B cell (primary cell): ENCODE measurements around the gene RGL3. TPM values are rescaled to one million over a fixed set of nuclear protein-coding genes. Genes with fewer than 3 reads are reported as not detected.
"Not testable (repeated sequence)": the region's sequence is repeated elsewhere in the genome, so short reads cannot be mapped to it uniquely, and the experiment has no call there.

Experiments
- ATAC-seq: fragments of 200-7000 bp; cut with Tn5 transposase; one replicate; pipeline ENCODE4 v1.10.0; 2021; ENCODE audit warnings: low read depth, mild to moderate bottlenecking, moderate number of reproducible peaks, moderate library complexity
- CTCF ChIA-PET: fragments of 350-600 bp; sonication (Branson Sonifier 250); formaldehyde crosslinking; loops from one replicate; lab custom pipeline; 2021; ENCODE audit warnings: antibody characterized with exemption, inconsistent platforms; lab: Charles Lee
- POLR2A ChIA-PET: fragments of 350-600 bp; sonication (Branson Sonifier 250); formaldehyde crosslinking; loops from one replicate; lab custom pipeline; 2021; ENCODE audit warnings: antibody characterized with exemption; lab: Charles Lee
- DNase-seq: peaks from one replicate; pipeline ENCODE4 v3.0.0; 2013
- H2AFZ ChIP-seq: 2 replicates; pipeline ENCODE4 v1.6.1; 2012; ENCODE audit warnings: mild to moderate bottlenecking, low read depth, low read length; ENCODE audit not compliant: insufficient read depth, poor library complexity, severe bottlenecking
- H3K27ac ChIP-seq, 2 donors: 1 replicate in 1 of 2; 2 replicates in 1 of 2; pipeline ENCODE4 v1.5.1; 2012 to 2013; ENCODE audit warnings: low read length in 2 of 2, mild to moderate bottlenecking in 2 of 2, moderate library complexity in 1 of 2
- H3K27me3 ChIP-seq, 4 experiments: fragments of 200-600 bp in 1 of 4; sonication (generic) in 1 of 4; replicated peaks in 1 of 4; 1 replicate in 2 of 4; 2 replicates in 2 of 4; pipeline versions ENCODE4 v1.6.1 to v1.7.0; 2013 to 2016; ENCODE audit warnings: low read length in 3 of 4, mild to moderate bottlenecking in 2 of 4, mixed read lengths in 1 of 4, moderate library complexity in 1 of 4; ENCODE audit not compliant: insufficient read depth in 4 of 4, control insufficient read depth in 3 of 4; ENCODE audit errors: control extremely low read depth in 1 of 4
- H3K36me3 ChIP-seq, 2 experiments: replicated peaks in 1 of 2; 1 replicate in 1 of 2; 2 replicates in 1 of 2; pipeline versions ENCODE4 v1.6.1 to v1.7.1; 2013; ENCODE audit warnings: low read length in 1 of 2; ENCODE audit not compliant: insufficient read depth in 2 of 2, control insufficient read depth in 1 of 2; ENCODE audit errors: control extremely low read depth in 1 of 2, extremely low read depth in 1 of 2
- H3K4me1 ChIP-seq, 2 donors: fragments of 200-600 bp in 1 of 2; sonication (generic) in 1 of 2; 1 replicate in 1 of 2; 2 replicates in 1 of 2; pipeline versions ENCODE4 v1.5.1 to v1.6.1; 2013 to 2017; ENCODE audit warnings: low read length in 2 of 2; ENCODE audit not compliant: control insufficient read depth in 2 of 2, insufficient read depth in 2 of 2
- H3K4me2 ChIP-seq: replicated peaks from 2 replicates; pipeline ENCODE3; 2012; ENCODE audit warnings: mild to moderate bottlenecking, low read depth, low read length; ENCODE audit not compliant: poor library complexity, severe bottlenecking
- H3K4me3 ChIP-seq, 5 experiments: fragments of 200-600 bp in 1 of 5; sonication (generic) in 1 of 5; 1 replicate in 3 of 5; 2 replicates in 2 of 5; pipeline versions ENCODE4 v1.5.1 to v1.7.0; 2011 to 2016; ENCODE audit warnings: low read length in 4 of 5, mild to moderate bottlenecking in 4 of 5, low read depth in 2 of 5, control low read depth in 1 of 5, moderate library complexity in 1 of 5; ENCODE audit not compliant: insufficient read depth in 1 of 5; ENCODE audit errors: control extremely low read depth in 1 of 5, extremely low read depth in 1 of 5
- H3K79me2 ChIP-seq: fragments of 200-600 bp; sonication (generic); one replicate; pipeline ENCODE4 v1.6.0; 2016; ENCODE audit warnings: low read length; ENCODE audit not compliant: control insufficient read depth, insufficient read depth
- H3K9ac ChIP-seq: fragments of 200-600 bp; sonication (generic); 2 replicates; pipeline ENCODE4 v1.6.1; 2017; ENCODE audit warnings: mild to moderate bottlenecking, low read length, moderate library complexity
- H3K9me3 ChIP-seq, 3 donors: one replicate each; pipeline versions ENCODE4 v1.6.1 to v1.7.1; 2013; ENCODE audit warnings: low read length in 2 of 3; ENCODE audit not compliant: control insufficient read depth in 2 of 3, insufficient read depth in 1 of 3; ENCODE audit errors: control extremely low read depth in 1 of 3
- H4K20me1 ChIP-seq: 2 replicates; pipeline ENCODE4 v1.6.0; 2012; ENCODE audit warnings: mild to moderate bottlenecking, low read length; ENCODE audit not compliant: insufficient read depth, control insufficient read depth, poor library complexity, severe bottlenecking
- H3K27ac Mint-ChIP-seq: one replicate; pipeline ENCODE4 v1.8.0; 2021; ENCODE audit warnings: mixed read lengths
- H3K27me3 Mint-ChIP-seq: one replicate; pipeline ENCODE4 v1.8.0; 2021; ENCODE audit warnings: mixed read lengths
- H3K4me1 Mint-ChIP-seq: one replicate; pipeline ENCODE4 v1.8.0; 2021; ENCODE audit warnings: mixed read lengths
- H3K4me3 Mint-ChIP-seq: one replicate; pipeline ENCODE4 v1.8.0; 2021; ENCODE audit warnings: mixed read lengths
- H3K9me3 Mint-ChIP-seq: one replicate; pipeline ENCODE4 v1.8.0; 2022; ENCODE audit warnings: mixed read lengths; ENCODE audit not compliant: insufficient read depth
- CTCF ChIP-seq: fragments of 200-600 bp; IDR thresholded peaks from one replicate; pipeline ENCODE4 v1.8.0; 2022; ENCODE audit warnings: antibody characterized with exemption, mild to moderate bottlenecking
- EZH2 ChIP-seq: IDR thresholded peaks from 2 replicates; pipeline ENCODE4 v1.6.1; 2012; ENCODE audit warnings: borderline replicate concordance, low read depth, mild to moderate bottlenecking, moderate library complexity, low read length; ENCODE audit not compliant: insufficient read depth, poor library complexity, severe bottlenecking
- WGBS: methylation state at CpG from one replicate; pipeline ENCODE4 v1.1.5; 2013; ENCODE audit warnings: missing lambda C conversion rate; ENCODE audit not compliant: insufficient coverage; 5-methylcytosine and 5-hydroxymethylcytosine counted together
- intact Hi-C: fragments of 100-400 bp; cut with micrococcal nuclease; formaldehyde crosslinking; loops from one replicate; pipeline ENCODE4 v1.10.0; 2022
- polyA plus RNA-seq: library from polyadenylated mRNA; depleted of rRNA; stranded (reverse); fragments of >200 nt; gene quantifications from 2 replicates; pipeline ENCODE4 v1.2.3, GENCODE V29; 2012
- total RNA-seq, 2 donors: library from RNA; stranded (reverse); fragments of 120-200 nt in 1 of 2; gene quantifications; 1 replicate in 1 of 2; 2 replicates in 1 of 2; pipeline versions ENCODE4 v1.2.3 to v1.2.4, GENCODE V29; 2013 to 2022

Gene RGL3
- total and polyA plus RNA-seq, 2 donors (not counting 1 experiment from before 2014, with no cell fraction given) = 0.54 to 2.8 TPM

GRCh38 chr19:11379857-11380350 lies 39.2 kb downstream of the RGL3 start:
- 91% methylated on average over 6 of the region's 7 CpGs for WGBS
- H3K79me2 ChIP-seq = peaks cover 16% of the 10 kb centered on the region

GRCh38 chr19:11379269-11379845 lies 39.8 kb downstream of the RGL3 start:
- not testable (repeated sequence) for H3K36me3 ChIP-seq
- CTCF ChIA-PET = interaction anchor here (1.0 to 4.0 kb wide), 7 partner anchors 31 to 103 kb away, joined by 3 to 41 read pairs (median 17); partner anchors contain the start of genes RAB3D and RGL3
- H3K4me1 Mint-ChIP-seq = peaks cover 43% of the 10 kb centered on the region

More at GRCh38 chr19:11379857-11380350, 39.2 kb downstream of the RGL3 start:
- no peak overlapping the region for H3K4me3 ChIP-seq
- peak overlapping the region; percentile 81 for H2AFZ ChIP-seq
- no peaks in the 10 kb centered on the region for H3K36me3 ChIP-seq
- DNase-seq = no peak
- intact Hi-C loops = loop anchor here (2.0 to 10.0 kb wide), 2 partner anchors 85 to 1565 kb away; partner anchors contain the start of gene FBXL12
- ATAC-seq = no peak
- ChIA-PET CTCF (interaction anchor here (0.9 to 4.0 kb wide), 11 partner anchors 31 to 208 kb away, joined by 3 to 41 read pairs (median 14); partner anchors contain the start of genes ODAD3, PRKCSH, RAB3D and RGL3), POLR2A (no interaction called here)
- no peaks in the 10 kb centered on the region for H3K9me3 Mint-ChIP-seq
- peak overlapping the region; percentile 68 for H3K9ac ChIP-seq
- peak overlapping the region; percentile 95 for H3K27ac Mint-ChIP-seq
- peak overlapping the region; percentile 94 for H3K4me3 Mint-ChIP-seq
- peaks cover 0 to 11% (median 0%) of the 10 kb centered on the region in 3 donors for H3K9me3 ChIP-seq
- peak overlapping the region; percentile 87 to 93 for H3K27ac ChIP-seq
- H3K4me2 ChIP-seq = peak overlapping the region; percentile 91
- peaks cover 0 to 6% (median 2%) of the 10 kb centered on the region in 4 experiments for H3K27me3 ChIP-seq
- no peaks in the 10 kb centered on the region for H3K27me3 Mint-ChIP-seq
- no peak for TF ChIP-seq EZH2
- TF ChIP-seq CTCF = no peak
- H4K20me1 ChIP-seq = no peaks in the 10 kb centered on the region
- H3K4me1 ChIP-seq = peaks cover 52 to 64% of the 10 kb centered on the region in 2 donors
- peaks cover 48% of the 10 kb centered on the region for H3K4me1 Mint-ChIP-seq

More at GRCh38 chr19:11379269-11379845, 39.8 kb downstream of the RGL3 start:
- DNase-seq, H3K27ac ChIP-seq, H3K27me3 Mint-ChIP-seq, H3K4me2 ChIP-seq, H3K27me3 ChIP-seq, H3K4me3 ChIP-seq, ATAC-seq, H4K20me1 ChIP-seq, H3K9me3 Mint-ChIP-seq, H2AFZ ChIP-seq, H3K4me3 Mint-ChIP-seq, POLR2A ChIA-PET, H3K9ac ChIP-seq: not testable (repeated sequence)
- peaks cover 52 to 64% of the 10 kb centered on the region in 2 donors for H3K4me1 ChIP-seq
- peak overlapping the region; percentile 3 for H3K27ac Mint-ChIP-seq
- 100% methylated on average over 4 of the region's 14 CpGs for WGBS
- H3K9me3 ChIP-seq = peaks cover 0 to 11% (median 0%) of the 10 kb centered on the region in 3 donors
- intact Hi-C loops = loop anchor here (10.0 kb wide), 1 partner anchor 1565 kb away; the partner anchor contains the start of gene FBXL12
- peaks cover 16% of the 10 kb centered on the region for H3K79me2 ChIP-seq
